Tibial nerve (tissue), 4 donors: ENCODE data around the gene PDE6G. TPM values are rescaled to one million over a fixed set of nuclear protein-coding genes. Genes with fewer than 3 reads are reported as not detected.

Experiments
- DNase-seq, 2 donors: peaks; one replicate each; pipeline ENCODE4 v3.0.0-alpha.2; 2019; ENCODE audit warnings: low spot score in 2 of 2
- H3K27ac ChIP-seq, 4 donors: fragments of 200-600 bp; sonication (generic) in 3 of 4; one replicate each; pipeline ENCODE4 v1.5.1; 2017 to 2019; ENCODE audit warnings: mild to moderate bottlenecking in 1 of 4
- H3K27me3 ChIP-seq, 2 donors: fragments of 200-600 bp; sonication (generic) in 1 of 2; one replicate each; pipeline versions ENCODE4 v1.5.1 to v1.6.0; 2017 to 2019
- H3K36me3 ChIP-seq, 3 donors: fragments of 200-600 bp; sonication (generic); one replicate each; pipeline ENCODE4 v1.5.1; 2018 to 2019
- H3K4me1 ChIP-seq, 4 donors: fragments of 200-600 bp; sonication (generic) in 3 of 4; one replicate each; pipeline ENCODE4 v1.5.1; 2017 to 2019
- H3K4me3 ChIP-seq, 4 donors: fragments of 200-600 bp; sonication (generic) in 3 of 4; one replicate each; pipeline ENCODE4 v1.5.1; 2017 to 2019; ENCODE audit warnings: mild to moderate bottlenecking in 1 of 4, moderate library complexity in 1 of 4
- H3K9me3 ChIP-seq, 4 donors: fragments of 200-600 bp; sonication (generic) in 3 of 4; one replicate each; pipeline ENCODE4 v1.5.1; 2017 to 2019
- CTCF ChIP-seq, 5 experiments: fragments of 200-600 bp in 3 of 5; fragments of 450-650 bp in 2 of 5; sonication (generic) in 3 of 5; IDR thresholded peaks; one replicate each; pipeline ENCODE4 v1.5.1; 2016 to 2019; ENCODE audit warnings: antibody characterized with exemption in 5 of 5, mild to moderate bottlenecking in 3 of 5, moderate library complexity in 2 of 5
- EP300 ChIP-seq, 2 donors: sonication (generic); formaldehyde crosslinking; IDR thresholded peaks; one replicate each; pipeline ENCODE4 v1.6.1; 2017; ENCODE audit warnings: antibody characterized with exemption in 2 of 2, mild to moderate bottlenecking in 1 of 2
- POLR2A ChIP-seq, 2 donors: fragments of 450-650 bp; IDR thresholded peaks; one replicate each; pipeline ENCODE4 v1.6.1; 2017; ENCODE audit warnings: antibody characterized with exemption in 2 of 2, mild to moderate bottlenecking in 2 of 2, moderate library complexity in 2 of 2
- WGBS, 2 donors: methylation state at CpG; one replicate each; pipeline ENCODE4 v1.1.5; 2018; 5-methylcytosine and 5-hydroxymethylcytosine counted together
- total RNA-seq, 4 donors: library from RNA; depleted of rRNA; stranded (reverse); fragments of >200 nt; gene quantifications; one replicate each; pipeline ENCODE4 v1.1.0, GENCODE V29; 2016

Gene PDE6G
- total RNA-seq, 4 donors from 2014 or later, result not detected

GRCh38 chr17:81691196-81691595, 34.9 kb upstream of the PDE6G start:
- Histone ChIP-seq H3K4me3 (no peak overlapping the region), H3K4me1 (peaks cover 0 to 5% (median 0%) of the 10 kb centered on the region in 4 donors), H3K27me3 (no peaks in the 10 kb centered on the region), H3K9me3 (no peaks in the 10 kb centered on the region), H3K27ac (no peak overlapping the region), H3K36me3 (peaks cover 8 to 100% (median 53%) of the 10 kb centered on the region in 3 donors)
- WGBS, 2 donors, result 88 to 92% methylated on average over 14 to 18 of the region's 18 CpGs
- TF ChIP-seq POLR2A (IDR thresholded peaks at IDR 0.05) (no peak), EP300 (IDR thresholded peaks at IDR 0.05) (no peak), CTCF (IDR thresholded peaks at IDR 0.05) (no peak)
- no peak for DNase-seq

- no peaks in the 10 kb centered on the region for H3K27me3 ChIP-seq
- peaks cover 0 to 11% (median 3%) of the 10 kb centered on the region in 4 donors for H3K4me1 ChIP-seq
- H3K36me3 ChIP-seq, result peaks cover 7 to 97% (median 55%) of the 10 kb centered on the region in 3 donors
- no peaks in the 10 kb centered on the region for H3K9me3 ChIP-seq
- TF ChIP-seq CTCF (IDR thresholded peaks at IDR 0.05) (no peak), EP300 (IDR thresholded peaks at IDR 0.05) (no peak), POLR2A (IDR thresholded peaks at IDR 0.05) (no peak)
- H3K4me3 ChIP-seq, result no peak overlapping the region
- DNase-seq, result no peak
- 92 to 100% methylated on average over 2 to 14 of the region's 17 CpGs for WGBS, 2 donors
- no peak overlapping the region for H3K27ac ChIP-seq
These were observed 34.2 kb upstream of the PDE6G start for GRCh38 chr17:81690549-81690948.

- TF ChIP-seq CTCF (IDR thresholded peaks at IDR 0.05) (no peak), EP300 (IDR thresholded peaks at IDR 0.05) (no peak), POLR2A (IDR thresholded peaks at IDR 0.05) (no peak)
- H3K4me1 ChIP-seq, result peaks cover 0 to 16% (median 8%) of the 10 kb centered on the region in 4 donors
- no peak overlapping the region for H3K4me3 ChIP-seq
- no peaks in the 10 kb centered on the region for H3K27me3 ChIP-seq
- DNase-seq, result no peak
- no peaks in the 10 kb centered on the region for H3K9me3 ChIP-seq
- WGBS, 2 donors, result 77 to 88% methylated on average over 15 to 18 of the region's 18 CpGs
- no peak overlapping the region for H3K27ac ChIP-seq
- H3K36me3 ChIP-seq, result peaks cover 6 to 93% (median 55%) of the 10 kb centered on the region in 3 donors
These were observed 33.7 kb upstream of the PDE6G start for GRCh38 chr17:81690066-81690465.

GRCh38 chr17:81688616-81689015, 32.3 kb upstream of the PDE6G start:
- DNase-seq, result no peak
- peaks cover 0 to 78% (median 41%) of the 10 kb centered on the region in 3 donors for H3K36me3 ChIP-seq
- WGBS, 2 donors, result 88 to 90% methylated on average over 14 of the region's 14 CpGs

More at GRCh38 chr17:81688616-81689015, 32.3 kb upstream of the PDE6G start:
- Histone ChIP-seq H3K27me3 (no peaks in the 10 kb centered on the region), H3K4me1 (peaks cover 0 to 24% (median 15%) of the 10 kb centered on the region in 4 donors), H3K4me3 (no peak overlapping the region), H3K27ac (no peak overlapping the region), H3K9me3 (no peaks in the 10 kb centered on the region)
- TF ChIP-seq CTCF (IDR thresholded peaks at IDR 0.05), result no peak
- no peak for TF ChIP-seq EP300 (IDR thresholded peaks at IDR 0.05)
